T-cell (primary cell): ENCODE measurements around the gene MFN2. TPM values are rescaled to one million over a fixed set of nuclear protein-coding genes. Genes with fewer than 3 reads are reported as not detected.
A peak's percentile ranks its signal among the peaks of the same experiment; 100 is the strongest.

Experiments
- ATAC-seq, 4 experiments: fragments of 200-7000 bp in 3 of 4; fragments of 150-1000 bp in 1 of 4; cut with Tn5 transposase; replicated peaks in 1 of 4; 1 replicate in 3 of 4; 2 replicates in 1 of 4; pipeline ENCODE4 v1.10.0; 2021; ENCODE audit warnings: moderate library complexity in 3 of 4, mild to moderate bottlenecking in 2 of 4, moderate number of reproducible peaks in 1 of 4
- CTCF ChIA-PET, 2 donors: fragments of 300-600 bp; sonication (Branson Sonifier 250); formaldehyde crosslinking; loops; one replicate each; lab custom pipeline; 2022; ENCODE audit warnings: antibody characterized with exemption in 2 of 2; lab: Charles Lee
- POLR2A ChIA-PET, 2 donors: fragments of 300-600 bp; sonication (Branson Sonifier 250); formaldehyde crosslinking; loops; one replicate each; lab custom pipeline; 2022; ENCODE audit warnings: antibody characterized with exemption in 2 of 2; lab: Charles Lee
- DNase-seq, 35 experiments: peaks; one replicate each; pipeline versions ENCODE4 v3.0.0 to v3.0.0-alpha.2; 2013 to 2023
- H3K27ac ChIP-seq: one replicate; pipeline ENCODE4 v1.5.1; 2013; ENCODE audit warnings: low read length
- H3K27me3 ChIP-seq, 2 experiments: replicated peaks in 1 of 2; 1 replicate in 1 of 2; 2 replicates in 1 of 2; pipeline versions ENCODE4 v1.6.1 to v1.7.0; 2013; ENCODE audit warnings: low read length in 1 of 2, mixed read lengths in 1 of 2; ENCODE audit not compliant: control insufficient read depth in 2 of 2, insufficient read depth in 2 of 2; ENCODE audit errors: extremely low read depth in 1 of 2
- H3K36me3 ChIP-seq, 2 donors: 1 replicate in 1 of 2; 2 replicates in 1 of 2; pipeline versions ENCODE4 v1.6.1 to v1.7.0; 2013; ENCODE audit warnings: low read length in 1 of 2; ENCODE audit not compliant: control insufficient read depth in 2 of 2, insufficient read depth in 1 of 2; ENCODE audit errors: extremely low read depth in 1 of 2
- H3K4me1 ChIP-seq, 2 experiments: 1 replicate in 1 of 2; 2 replicates in 1 of 2; pipeline versions ENCODE4 v1.6.1 to v1.7.0; 2013; ENCODE audit warnings: low read length in 2 of 2, mixed read lengths in 1 of 2; ENCODE audit not compliant: insufficient read depth in 2 of 2, control insufficient read depth in 1 of 2; ENCODE audit errors: extremely low read depth in 1 of 2
- H3K4me3 ChIP-seq, 2 donors: 1 replicate in 1 of 2; 2 replicates in 1 of 2; pipeline versions ENCODE4 v1.5.1 to v1.7.0; 2013; ENCODE audit warnings: mild to moderate bottlenecking in 2 of 2, low read length in 1 of 2, moderate library complexity in 1 of 2; ENCODE audit not compliant: control insufficient read depth in 1 of 2; ENCODE audit errors: extremely low read depth in 1 of 2
- H3K9me3 ChIP-seq: 2 replicates; pipeline ENCODE4 v1.7.0; 2013
- H3K27ac Mint-ChIP-seq, 2 donors: one replicate each; pipeline ENCODE4 v1.8.0; 2020 to 2021; ENCODE audit warnings: mild to moderate bottlenecking in 2 of 2, mixed read lengths in 2 of 2
- H3K27me3 Mint-ChIP-seq, 2 donors: one replicate each; pipeline ENCODE4 v1.8.0; 2021 to 2022; ENCODE audit warnings: mixed read lengths in 2 of 2
- H3K36me3 Mint-ChIP-seq: one replicate; pipeline ENCODE4 v1.8.0; 2021; ENCODE audit warnings: mixed read lengths
- H3K4me1 Mint-ChIP-seq, 3 donors: one replicate each; pipeline ENCODE4 v1.8.0; 2020 to 2022; ENCODE audit warnings: mixed read lengths in 3 of 3, mild to moderate bottlenecking in 1 of 3
- H3K4me3 Mint-ChIP-seq, 3 donors: one replicate each; pipeline ENCODE4 v1.8.0; 2020 to 2022; ENCODE audit warnings: mild to moderate bottlenecking in 3 of 3, mixed read lengths in 3 of 3, moderate library complexity in 3 of 3
- H3K9me3 Mint-ChIP-seq, 3 donors: one replicate each; pipeline ENCODE4 v1.8.0; 2020 to 2022; ENCODE audit warnings: mixed read lengths in 3 of 3
- WGBS: methylation state at CpG from one replicate; pipeline ENCODE4 v1.1.5; 2013; ENCODE audit warnings: missing lambda C conversion rate; ENCODE audit not compliant: insufficient coverage; 5-methylcytosine and 5-hydroxymethylcytosine counted together
- total RNA-seq, 35 experiments: library from RNA in 6 of 35; stranded (reverse) in 6 of 35; fragments of 120-200 nt in 1 of 35; gene quantifications; one replicate each; pipeline versions ENCODE4 v1.2.1 to v1.2.4 and lab custom pipeline; 2013 to 2026

Gene MFN2
- total RNA-seq, 5 donors from 2014 or later (not counting 1 experiment from before 2014, with no cell fraction given) = 38.0 to 47.0 (median 40.7) TPM

DNA sequence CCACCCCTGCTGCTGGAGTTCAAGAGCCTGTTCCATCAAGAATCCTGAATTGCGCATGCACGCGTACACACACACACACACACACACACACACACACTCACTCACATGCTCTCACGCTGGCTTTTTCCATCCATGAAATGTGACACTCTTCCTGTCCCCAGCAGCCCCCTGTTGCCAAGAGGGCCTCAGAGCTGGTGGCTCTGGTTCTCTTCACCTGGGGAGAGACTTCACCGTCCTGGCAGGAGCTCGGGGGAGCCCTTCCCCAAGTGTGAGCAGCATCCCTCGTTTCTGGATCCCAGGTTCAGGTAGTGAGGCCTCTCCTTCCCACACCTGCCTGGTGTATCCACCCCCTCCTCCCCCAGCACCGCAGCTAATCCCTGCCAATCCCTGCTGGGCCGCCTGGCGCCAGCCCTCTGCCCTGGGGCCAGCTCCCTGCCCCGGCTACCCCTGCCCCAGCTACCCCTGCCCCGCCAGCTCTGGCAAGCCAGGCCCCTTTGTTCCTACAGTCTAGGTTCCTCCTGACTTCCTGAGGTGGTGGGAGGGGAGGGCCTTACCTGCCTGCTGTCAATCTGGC, 35.8 kb upstream of the MFN2 start:
- ChIA-PET CTCF (no interaction called here), POLR2A (no interaction called here)
- H3K4me1 Mint-ChIP-seq = no peaks in the 10 kb centered on the region
- Histone ChIP-seq H3K4me3 (no peak overlapping the region), H3K4me1 (peaks cover 0 to 3% of the 10 kb centered on the region in 2 experiments), H3K27me3 (no peaks in the 10 kb centered on the region), H3K36me3 (no peaks in the 10 kb centered on the region), H3K9me3 (no peaks in the 10 kb centered on the region), H3K27ac (no peak overlapping the region)
- DNase-seq (no peak), ATAC-seq (no peak)
- H3K27ac Mint-ChIP-seq = no peak overlapping the region
- H3K9me3 Mint-ChIP-seq = no peaks in the 10 kb centered on the region
- no peaks in the 10 kb centered on the region for H3K36me3 Mint-ChIP-seq
- 91% methylated on average over 6 of the region's 12 CpGs for WGBS
- H3K27me3 Mint-ChIP-seq = no peaks in the 10 kb centered on the region
- H3K4me3 Mint-ChIP-seq = no peak overlapping the region

DNA sequence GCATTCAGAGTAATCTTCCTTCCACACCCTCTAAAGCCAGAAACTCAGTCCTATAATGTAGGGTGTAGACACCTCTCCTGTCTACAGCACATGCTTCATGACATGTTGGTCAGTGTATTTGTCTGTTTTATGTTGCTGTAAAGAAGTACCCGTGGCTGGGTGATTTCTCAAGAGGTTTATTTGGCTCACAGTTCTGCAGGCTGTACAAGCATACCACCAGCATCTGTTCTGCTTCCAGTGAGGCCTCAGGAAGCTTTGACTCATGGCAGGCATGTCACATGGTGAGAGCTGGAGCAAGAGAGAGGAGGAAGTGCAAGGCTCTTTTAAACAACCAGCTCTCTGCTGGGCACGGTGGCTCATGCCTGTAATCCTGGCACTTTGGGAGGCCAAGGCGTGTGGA, 33.6 kb upstream of the MFN2 start:
- no peaks in the 10 kb centered on the region for H3K9me3 ChIP-seq
- CTCF ChIA-PET = interaction anchor here in 1 of 2 donors (0.7 kb wide), 1 partner anchor 122 kb away, joined by 4 read pairs; no protein-coding TSS in a partner anchor
- no peak overlapping the region for H3K4me3 ChIP-seq
- H3K9me3 Mint-ChIP-seq = no peaks in the 10 kb centered on the region
- no peak overlapping the region for H3K4me3 Mint-ChIP-seq
- H3K4me1 Mint-ChIP-seq = no peaks in the 10 kb centered on the region
- no peaks in the 10 kb centered on the region for H3K36me3 ChIP-seq
- ATAC-seq = no peak
- no peaks in the 10 kb centered on the region for H3K36me3 Mint-ChIP-seq
- H3K27me3 Mint-ChIP-seq = no peaks in the 10 kb centered on the region
- no peak for DNase-seq
- no peaks in the 10 kb centered on the region for H3K27me3 ChIP-seq
- 94% methylated on average over 3 of the region's 3 CpGs for WGBS
- no peak overlapping the region for H3K27ac Mint-ChIP-seq
- H3K27ac ChIP-seq = no peak overlapping the region
- POLR2A ChIA-PET = no interaction called here
- peaks cover 0 to 3% of the 10 kb centered on the region in 2 experiments for H3K4me1 ChIP-seq

DNA sequence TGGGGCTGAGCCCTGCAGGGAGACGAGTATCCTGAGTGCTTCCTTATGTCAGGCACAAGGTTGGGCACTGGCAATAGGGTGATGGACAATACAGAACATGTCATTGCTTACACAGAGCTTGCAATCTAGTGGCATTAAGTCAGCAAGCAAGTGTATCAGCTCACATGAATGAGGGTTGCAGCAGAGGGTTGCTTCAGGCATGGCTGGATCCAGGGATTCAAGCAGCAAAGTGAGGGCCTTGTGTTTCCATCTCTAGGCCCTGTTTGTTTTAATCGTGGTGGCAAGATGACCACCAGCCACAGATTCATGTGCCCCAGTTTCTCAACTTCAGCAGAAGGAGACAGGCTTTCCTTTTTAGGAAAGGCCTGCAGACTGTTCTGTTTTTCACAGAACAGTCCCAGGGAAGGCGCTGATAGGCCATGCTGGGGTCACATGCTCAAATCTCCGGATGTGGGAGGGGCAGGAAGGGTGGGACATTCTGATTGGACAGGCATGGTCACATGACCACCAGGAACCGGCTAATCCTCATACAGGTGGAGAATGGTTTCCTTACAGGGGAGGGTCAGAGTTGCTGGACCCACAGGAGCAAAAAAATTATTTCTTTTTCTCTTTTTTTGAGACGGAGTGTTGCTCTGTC, 31.3 kb upstream of the MFN2 start:
- WGBS = 89% methylated on average over 5 of the region's 6 CpGs
- peaks cover 0 to 16% of the 10 kb centered on the region in 2 experiments for H3K4me1 ChIP-seq
- no peak overlapping the region for H3K27ac ChIP-seq
- Mint-ChIP-seq H3K4me3 (no peak overlapping the region), H3K27ac (no peak overlapping the region), H3K36me3 (no peaks in the 10 kb centered on the region), H3K27me3 (no peaks in the 10 kb centered on the region), H3K4me1 (no peaks in the 10 kb centered on the region), H3K9me3 (no peaks in the 10 kb centered on the region)
- no peak overlapping the region for H3K4me3 ChIP-seq
- ATAC-seq (no peak), DNase-seq (no peak)
- H3K9me3 ChIP-seq = no peaks in the 10 kb centered on the region
- H3K27me3 ChIP-seq = no peaks in the 10 kb centered on the region
- ChIA-PET CTCF (no interaction called here), POLR2A (interaction anchor here in 1 of 2 donors (0.7 kb wide), 1 partner anchor 20 kb away, joined by 3 read pairs; no protein-coding TSS in a partner anchor)
- no peaks in the 10 kb centered on the region for H3K36me3 ChIP-seq

DNA sequence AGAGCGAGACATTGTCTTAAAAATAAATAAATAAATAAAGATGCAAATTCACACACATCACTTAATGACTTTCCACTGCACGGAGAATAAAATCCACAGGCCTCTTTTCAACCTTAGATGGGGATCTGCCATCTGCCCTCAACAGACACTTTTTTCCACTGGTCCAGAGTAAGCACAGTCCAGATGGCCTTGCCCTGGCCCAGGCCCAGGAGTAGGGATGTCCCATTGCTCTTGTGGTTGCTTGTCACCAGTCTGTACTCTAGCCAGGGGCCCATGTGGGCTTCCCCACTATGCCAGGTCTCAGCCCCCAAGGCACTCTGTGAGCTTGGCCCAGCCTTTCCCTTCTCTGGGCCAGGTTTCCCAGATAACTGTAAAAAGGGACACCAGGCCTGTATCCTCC, 28.3 kb upstream of the MFN2 start:
- H3K9me3 Mint-ChIP-seq = no peaks in the 10 kb centered on the region
- no peaks in the 10 kb centered on the region for H3K36me3 Mint-ChIP-seq
- DNase-seq (no peak), ATAC-seq (no peak)
- no peaks in the 10 kb centered on the region for H3K27me3 ChIP-seq
- ChIA-PET POLR2A (no interaction called here), CTCF (no interaction called here)
- no peak overlapping the region for H3K27ac Mint-ChIP-seq
- no peaks in the 10 kb centered on the region for H3K27me3 Mint-ChIP-seq
- H3K4me1 Mint-ChIP-seq = no peaks in the 10 kb centered on the region
- no peak overlapping the region for H3K4me3 Mint-ChIP-seq
- H3K4me1 ChIP-seq = peaks cover 0 to 26% of the 10 kb centered on the region in 2 experiments
- 86% methylated on average over 1 of the region's 2 CpGs for WGBS
- no peaks in the 10 kb centered on the region for H3K9me3 ChIP-seq
- H3K27ac ChIP-seq = no peak overlapping the region
- H3K36me3 ChIP-seq = no peaks in the 10 kb centered on the region
- H3K4me3 ChIP-seq = no peak overlapping the region

DNA sequence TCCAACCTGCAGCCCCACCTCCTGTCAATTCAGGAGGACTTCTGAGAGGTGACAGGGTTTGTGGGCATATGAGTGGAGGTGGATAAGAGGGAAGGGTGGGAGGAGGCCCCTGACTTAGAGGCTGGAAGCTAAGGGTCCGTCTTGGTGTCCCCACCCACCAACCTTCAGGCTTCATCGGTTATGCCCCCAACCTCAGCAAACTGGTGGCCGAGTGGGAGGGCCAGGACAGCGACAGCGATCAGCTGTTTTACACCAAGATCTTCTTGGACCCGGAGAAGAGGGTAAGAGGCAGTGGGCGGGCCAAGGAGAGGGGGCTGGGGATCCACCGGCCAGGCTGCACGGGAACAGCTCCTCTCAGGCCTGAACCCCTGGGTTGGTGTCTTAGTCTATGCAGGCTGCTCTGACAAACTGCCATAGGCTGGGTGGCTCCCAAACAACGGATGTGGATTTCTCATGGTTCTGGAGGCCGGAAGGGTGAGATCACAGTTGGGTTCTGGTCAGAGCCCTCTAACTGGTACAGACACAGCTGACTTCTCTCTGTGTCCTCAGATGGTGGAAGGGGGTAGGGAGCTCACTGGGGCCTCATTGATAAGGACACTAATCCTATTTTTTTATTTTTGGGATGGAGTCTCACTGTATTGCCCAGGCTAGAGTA, 27.7 kb upstream of the MFN2 start:
- peaks cover 0 to 26% of the 10 kb centered on the region in 2 experiments for H3K4me1 ChIP-seq
- H3K27me3 ChIP-seq = no peaks in the 10 kb centered on the region
- Mint-ChIP-seq H3K4me1 (no peaks in the 10 kb centered on the region), H3K27me3 (no peaks in the 10 kb centered on the region), H3K4me3 (no peak overlapping the region), H3K9me3 (no peaks in the 10 kb centered on the region), H3K27ac (no peak overlapping the region), H3K36me3 (peaks cover 4% of the 10 kb centered on the region)
- 97% methylated on average over 9 of the region's 11 CpGs for WGBS
- H3K4me3 ChIP-seq = no peak overlapping the region
- H3K27ac ChIP-seq = no peak overlapping the region
- no peaks in the 10 kb centered on the region for H3K9me3 ChIP-seq
- no peaks in the 10 kb centered on the region for H3K36me3 ChIP-seq
- POLR2A ChIA-PET = interaction anchor here in 1 of 2 donors (0.7 kb wide), 1 partner anchor 481 kb away, joined by 3 read pairs; no protein-coding TSS in a partner anchor
- CTCF ChIA-PET = no interaction called here
- ATAC-seq (no peak), DNase-seq (peak in 6 of 35 experiments; percentile 5 to 19 (median 14))

DNA sequence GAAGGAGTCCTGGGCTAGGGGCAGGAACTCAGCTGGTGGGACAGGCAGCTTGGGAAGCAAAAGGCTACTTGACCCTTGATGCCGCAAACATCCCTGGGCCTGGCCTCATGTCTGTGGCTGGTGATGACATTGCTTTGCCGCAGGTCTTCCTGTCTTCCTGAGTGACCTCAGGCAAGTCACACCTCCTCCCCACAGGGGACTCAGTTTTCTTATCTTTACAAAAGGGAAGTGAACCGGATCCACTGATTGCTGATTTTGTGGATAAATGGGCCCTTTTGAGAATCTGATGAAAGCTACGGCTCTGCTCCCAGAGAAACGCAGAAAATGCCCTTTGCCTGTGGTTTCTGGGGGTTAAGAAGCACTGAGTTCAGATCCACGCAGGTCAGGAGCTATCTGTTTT, 25.0 kb upstream of the MFN2 start:
- Mint-ChIP-seq H3K36me3 (peaks cover 4% of the 10 kb centered on the region), H3K27me3 (no peaks in the 10 kb centered on the region), H3K9me3 (no peaks in the 10 kb centered on the region), H3K27ac (no peak overlapping the region), H3K4me3 (no peak overlapping the region), H3K4me1 (no peaks in the 10 kb centered on the region)
- no peak overlapping the region for H3K4me3 ChIP-seq
- H3K4me1 ChIP-seq = peaks cover 0 to 23% of the 10 kb centered on the region in 2 experiments
- ChIA-PET POLR2A (no interaction called here), CTCF (no interaction called here)
- ATAC-seq (no peak), DNase-seq (peak in 2 of 35 experiments; percentile 9 to 17)
- no peaks in the 10 kb centered on the region for H3K27me3 ChIP-seq
- no peaks in the 10 kb centered on the region for H3K36me3 ChIP-seq
- H3K9me3 ChIP-seq = no peaks in the 10 kb centered on the region
- no peak overlapping the region for H3K27ac ChIP-seq
- 71% methylated on average over 1 of the region's 6 CpGs for WGBS
